ENCODE results near the gene OLFML3. TPM values are rescaled to one million over a fixed set of nuclear protein-coding genes. Genes with fewer than 3 reads are reported as not detected.
"Not testable (repeated sequence)": the region's sequence is repeated elsewhere in the genome, so short reads cannot be mapped to it uniquely, and the experiment has no call there.

Gene OLFML3
- total and polyA plus RNA-seq, 2 donors (not counting 1 experiment from before 2014, with no cell fraction given), result 0.32 TPM; not detected in 1

- ATAC-seq (ENCODE audit: low read depth) (no peak), DNase-seq (no peak)
- intact Hi-C loops (cut with micrococcal nuclease), result no loop called here
- WGBS (ENCODE audit: insufficient coverage), result 35% methylated on average over 2 of the region's 5 CpGs
- Histone ChIP-seq H3K27ac (ENCODE audit: low read length in 2 of 2) (no peak overlapping the region), H3K79me2 (ENCODE audit: control insufficient read depth, insufficient read depth, low read length) (no peaks in the 10 kb centered on the region), H3K9ac (ENCODE audit: low read length) (no peak overlapping the region), H3K27me3 (replicated peaks in 1 of 4; ENCODE audit: control extremely low read depth in 1 of 4, control insufficient read depth in 3 of 4, insufficient read depth in 4 of 4, low read length in 3 of 4) (peaks cover 0 to 10% (median 0%) of the 10 kb centered on the region in 4 experiments), H3K4me1 (ENCODE audit: control insufficient read depth in 2 of 2, insufficient read depth in 2 of 2, low read length in 2 of 2) (no peaks in the 10 kb centered on the region), H4K20me1 (ENCODE audit: control insufficient read depth, insufficient read depth, low read length, poor library complexity, severe bottlenecking) (no peaks in the 10 kb centered on the region), H3K4me2 (replicated peaks; ENCODE audit: low read depth, low read length, poor library complexity, severe bottlenecking) (no peak overlapping the region), H3K9me3 (ENCODE audit: control extremely low read depth in 1 of 3, control insufficient read depth in 2 of 3, insufficient read depth in 1 of 3, low read length in 2 of 3) (peaks cover 0 to 10% (median 0%) of the 10 kb centered on the region in 3 donors), H2AFZ (ENCODE audit: insufficient read depth, low read depth, low read length, poor library complexity, severe bottlenecking) (no peak overlapping the region), H3K4me3 (ENCODE audit: control extremely low read depth in 1 of 5, extremely low read depth in 1 of 5, insufficient read depth in 1 of 5, low read depth in 2 of 5, low read length in 4 of 5) (no peak overlapping the region), H3K36me3 (replicated peaks in 1 of 2; ENCODE audit: control extremely low read depth in 1 of 2, control insufficient read depth in 1 of 2, extremely low read depth in 1 of 2, insufficient read depth in 2 of 2, low read length in 1 of 2) (no peaks in the 10 kb centered on the region)
- Mint-ChIP-seq H3K4me3 (no peak overlapping the region), H3K9me3 (ENCODE audit: insufficient read depth) (no peaks in the 10 kb centered on the region), H3K27ac (no peak overlapping the region), H3K4me1 (no peaks in the 10 kb centered on the region), H3K27me3 (peaks cover 34% of the 10 kb centered on the region)
- no peak for TF ChIP-seq CTCF (IDR thresholded peaks at IDR 0.05)
- TF ChIP-seq EZH2 (IDR thresholded peaks at IDR 0.05; ENCODE audit: borderline replicate concordance, insufficient read depth, low read depth, low read length, poor library complexity, severe bottlenecking), result no peak
- ChIA-PET CTCF (no interaction called here), POLR2A (no interaction called here)
These were observed 24.2 kb downstream of the OLFML3 start for GRCh38 chr1:114003431-114003830.

GRCh38 chr1:114006825-114007224 lies 27.6 kb downstream of the OLFML3 start:
- H3K36me3 ChIP-seq (replicated peaks in 1 of 2; ENCODE audit: control extremely low read depth in 1 of 2, control insufficient read depth in 1 of 2, extremely low read depth in 1 of 2, insufficient read depth in 2 of 2, low read length in 1 of 2); H3K27ac Mint-ChIP-seq; H3K9ac ChIP-seq (ENCODE audit: low read length); H3K9me3 ChIP-seq (ENCODE audit: control extremely low read depth in 1 of 3, control insufficient read depth in 2 of 3, insufficient read depth in 1 of 3, low read length in 2 of 3); CTCF ChIA-PET; H3K9me3 Mint-ChIP-seq (ENCODE audit: insufficient read depth); intact Hi-C loops (cut with micrococcal nuclease); H3K4me1 Mint-ChIP-seq; ATAC-seq (ENCODE audit: low read depth); H3K27me3 ChIP-seq (replicated peaks in 1 of 4; ENCODE audit: control extremely low read depth in 1 of 4, control insufficient read depth in 3 of 4, insufficient read depth in 4 of 4, low read length in 3 of 4); H3K4me2 ChIP-seq (replicated peaks; ENCODE audit: low read depth, low read length, poor library complexity, severe bottlenecking); H3K27ac ChIP-seq (ENCODE audit: low read length in 2 of 2); H3K4me3 Mint-ChIP-seq; H3K79me2 ChIP-seq (ENCODE audit: control insufficient read depth, insufficient read depth, low read length); POLR2A ChIA-PET; H4K20me1 ChIP-seq (ENCODE audit: control insufficient read depth, insufficient read depth, low read length, poor library complexity, severe bottlenecking); H3K4me1 ChIP-seq (ENCODE audit: control insufficient read depth in 2 of 2, insufficient read depth in 2 of 2, low read length in 2 of 2); H3K4me3 ChIP-seq (ENCODE audit: control extremely low read depth in 1 of 5, extremely low read depth in 1 of 5, insufficient read depth in 1 of 5, low read depth in 2 of 5, low read length in 4 of 5); DNase-seq; H2AFZ ChIP-seq (ENCODE audit: insufficient read depth, low read depth, low read length, poor library complexity, severe bottlenecking): not testable (repeated sequence)
- peaks cover 31% of the 10 kb centered on the region for H3K27me3 Mint-ChIP-seq
- 50% methylated on average over 1 of the region's 4 CpGs for WGBS (ENCODE audit: insufficient coverage)

All from B cell (primary cell).